HCT116 (cell line): ENCODE data around the gene RNH1. TPM values are rescaled to one million over a fixed set of nuclear protein-coding genes. Genes with fewer than 3 reads are reported as not detected.

Experiments
- ATAC-seq: fragments of 200-7000 bp; cut with Tn5 transposase; 2 replicates; pipeline ENCODE4 v1.9.1; 2020; ENCODE audit warnings: mild to moderate bottlenecking, moderate library complexity
- BruUV-seq: library from RNA; stranded (reverse); fragments of 400-500 nt; replicated peaks from 2 replicates; lab custom pipeline; 2021; lab: Mats Ljungman, UMichigan
- CTCF ChIA-PET: fragments of 300-600 bp; sonication (Branson Sonifier 250); formaldehyde crosslinking; loops from one replicate; lab custom pipeline; 2021; ENCODE audit warnings: antibody characterized with exemption; lab: Charles Lee
- POLR2A ChIA-PET: fragments of 300-600, 350-600 bp; sonication (Branson Sonifier 250); formaldehyde crosslinking; loops from one replicate; lab custom pipeline; 2021; ENCODE audit warnings: antibody characterized with exemption; lab: Charles Lee
- RAD21 ChIA-PET, 2 experiments: fragments of 300-600 bp; sonication (Branson Sonifier 250); formaldehyde crosslinking; loops; one replicate each; lab custom pipeline; 2023; ENCODE audit warnings: low total read pairs in 2 of 2; ENCODE audit not compliant: uncharacterized antibody in 2 of 2, unreplicated experiment in 2 of 2, low non-redundant PET in 1 of 2; lab: Charles Lee
- DNase-seq: peaks from one replicate; pipeline ENCODE4 v3.0.0-alpha.2; 2010; ENCODE audit warnings: low read depth, low spot score
- H2AFZ ChIP-seq: fragments of 200-600 bp; shearing (Covaris generic), sonication (generic); 2 replicates; pipeline ENCODE4 v1.6.1; 2017; ENCODE audit warnings: low read depth, mixed run types, mixed read lengths, antibody characterized with exemption, low read length; ENCODE audit not compliant: poor library complexity, severe bottlenecking
- H3K27ac ChIP-seq: 2 replicates; pipeline ENCODE4 v1.5.1; 2012; ENCODE audit warnings: low read depth, low read length
- H3K27me3 ChIP-seq: fragments of 200-600 bp; sonication (generic); 2 replicates; pipeline ENCODE4 v1.6.1; 2016; ENCODE audit warnings: mixed run types, low read length, mixed read lengths; ENCODE audit not compliant: insufficient read depth
- H3K36me3 ChIP-seq, 2 experiments: fragments of 200-500 bp in 1 of 2; fragments of 200-600 bp in 1 of 2; sonication (Bioruptor generic) in 1 of 2; sonication (generic) in 1 of 2; 2 replicates each; pipeline versions ENCODE4 v1.5.1 to v1.6.1; 2014 to 2016; ENCODE audit warnings: low read length in 2 of 2, inconsistent platforms in 1 of 2, mixed read lengths in 1 of 2, mixed run types in 1 of 2; ENCODE audit not compliant: insufficient read depth in 2 of 2, control insufficient read depth in 1 of 2
- H3K4me1 ChIP-seq, 2 experiments: fragments of 200-600 bp in 1 of 2; sonication (generic) in 1 of 2; 2 replicates each; pipeline versions ENCODE4 v1.5.1 to v1.6.1; 2012 to 2017; ENCODE audit warnings: low read length in 2 of 2, inconsistent platforms in 1 of 2, mild to moderate bottlenecking in 1 of 2, mixed read lengths in 1 of 2, mixed run types in 1 of 2, moderate library complexity in 1 of 2; ENCODE audit not compliant: insufficient read depth in 2 of 2, control insufficient read depth in 1 of 2
- H3K4me2 ChIP-seq: fragments of 200-600 bp; sonication (generic); 2 replicates; pipeline ENCODE4 v1.6.1; 2017; ENCODE audit warnings: mixed run types, low read length, mixed read lengths
- H3K4me3 ChIP-seq, 2 experiments: fragments of 200-600 bp in 1 of 2; sonication (generic) in 1 of 2; replicated peaks in 1 of 2; 2 replicates each; pipeline ENCODE4 v1.5.1; 2011 to 2016; ENCODE audit warnings: low read length in 2 of 2, control low read depth in 1 of 2, low read depth in 1 of 2, mild to moderate bottlenecking in 1 of 2, mixed read lengths in 1 of 2, mixed run types in 1 of 2
- H3K79me2 ChIP-seq: fragments of 200-600 bp; sonication (generic); 2 replicates; pipeline ENCODE4 v1.6.1; 2017; ENCODE audit warnings: mild to moderate bottlenecking, mixed run types, low read length, moderate library complexity, mixed read lengths; ENCODE audit not compliant: insufficient read depth
- H3K9ac ChIP-seq: fragments of 200-600 bp; sonication (generic); 2 replicates; pipeline ENCODE4 v1.6.1; 2016; ENCODE audit warnings: low read length, mixed read lengths
- H3K9me2 ChIP-seq: fragments of 200-600 bp; sonication (generic), shearing (Covaris generic); 2 replicates; pipeline ENCODE4 v1.6.1; 2017; ENCODE audit warnings: mixed run types, mild to moderate bottlenecking, moderate library complexity; ENCODE audit not compliant: insufficient read depth
- H3K9me3 ChIP-seq, 2 experiments: fragments of 200-500 bp in 1 of 2; fragments of 200-600 bp in 1 of 2; sonication (Bioruptor generic) in 1 of 2; sonication (generic) in 1 of 2; 2 replicates each; pipeline ENCODE4 v1.6.1; 2014 to 2017; ENCODE audit warnings: low read length in 2 of 2, mixed read lengths in 2 of 2, inconsistent platforms in 1 of 2, low read depth in 1 of 2, mild to moderate bottlenecking in 1 of 2, mixed run types in 1 of 2, moderate library complexity in 1 of 2; ENCODE audit not compliant: control insufficient read depth in 1 of 2, insufficient read depth in 1 of 2
- H4K20me1 ChIP-seq: fragments of 200-600 bp; sonication (generic), shearing (Covaris generic); 2 replicates; pipeline ENCODE4 v1.6.1; 2017; ENCODE audit warnings: mixed run types, mild to moderate bottlenecking, moderate library complexity; ENCODE audit not compliant: insufficient read depth
- EZH2 ChIP-seq: fragments of 200-600 bp; sonication (generic); IDR thresholded peaks from 2 replicates; pipeline ENCODE4 v1.6.1; 2017; ENCODE audit warnings: antibody characterized with exemption, mixed run types
- POLR2A ChIP-seq: IDR thresholded peaks from 2 replicates; pipeline ENCODE4 v1.7.0; 2011; ENCODE audit warnings: borderline replicate concordance; ENCODE audit not compliant: insufficient read depth, insufficient read length; ENCODE audit errors: extremely low read depth
- TCF7L2 ChIP-seq: IDR thresholded peaks from 2 replicates; pipeline ENCODE4 v1.7.0; 2011; ENCODE audit warnings: borderline replicate concordance, inconsistent platforms; ENCODE audit not compliant: insufficient read depth, insufficient read length; ENCODE audit errors: extremely low read depth
- YY1 ChIP-seq: IDR thresholded peaks from 2 replicates; pipeline ENCODE4 v1.6.1; 2011; ENCODE audit warnings: low read length, low read depth, moderate library complexity, mild to moderate bottlenecking; ENCODE audit not compliant: insufficient replicate concordance; ENCODE audit errors: extremely low read depth
- ZNF274 ChIP-seq: fragments of 200-500 bp; sonication (Bioruptor generic); IDR thresholded peaks from 2 replicates; pipeline ENCODE4 v1.6.1; 2014; ENCODE audit warnings: mild to moderate bottlenecking, low read depth, low read length, inconsistent platforms
- intact Hi-C: fragments of 100-400 bp; cut with micrococcal nuclease; formaldehyde crosslinking; loops from 2 replicates; pipeline ENCODE4 v1.10.0; 2022
- total RNA-seq: library from RNA; stranded (reverse); gene quantifications from one replicate; pipeline ENCODE4 v1.2.1, GENCODE V29; 2021; ENCODE audit not compliant: unreplicated experiment
- TF ChIP-seq, protein P1 (sequence below): IDR thresholded peaks from 2 replicates; pipeline ENCODE4 v1.6.1; 2012

RNH1 gene
- total RNA-seq, 1 experiment from 2014 or later: 120 TPM

DNA sequence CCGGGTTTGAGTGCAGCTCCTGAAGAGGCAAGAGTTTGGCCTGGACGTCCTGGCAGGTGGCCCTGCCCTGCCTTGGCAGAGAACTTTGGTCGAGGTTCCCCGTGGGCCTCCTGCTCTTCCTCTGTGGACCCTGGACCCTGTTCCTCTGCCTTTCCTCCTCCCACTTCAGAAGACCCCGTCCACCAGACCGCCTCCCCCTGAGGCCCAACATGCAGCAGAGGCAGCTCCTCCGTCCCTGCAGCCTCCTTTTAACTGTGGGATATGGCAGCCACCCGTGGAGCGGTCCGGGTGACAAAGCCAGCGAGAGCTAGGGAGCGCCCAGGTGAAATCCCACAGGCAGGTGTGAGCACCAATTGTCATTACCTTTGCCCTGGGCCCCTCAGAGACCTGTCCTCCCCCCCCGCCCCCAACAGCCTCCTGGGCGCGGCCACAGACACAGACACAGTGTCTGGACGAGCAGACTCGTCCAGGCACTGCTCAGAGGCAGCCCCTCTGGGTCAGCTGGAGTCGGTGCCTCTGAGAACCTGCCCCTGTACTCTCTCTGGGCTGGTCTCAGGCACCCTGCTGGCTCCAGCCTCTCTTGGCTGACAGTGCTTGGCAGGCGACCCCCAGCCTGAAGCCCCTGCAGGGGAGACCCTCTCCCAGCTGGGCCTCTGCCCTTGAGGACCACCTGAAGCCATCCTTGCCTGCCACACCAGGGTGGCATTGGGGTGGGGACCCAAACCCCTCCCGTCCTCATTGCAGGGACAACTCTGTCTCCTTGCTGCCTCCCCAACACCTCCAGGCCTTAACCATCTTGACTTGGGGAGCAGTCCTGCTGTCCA, 61.1 kb downstream of the RNH1 start:
- Histone ChIP-seq H3K27me3 (no peaks in the 10 kb centered on the region), H3K4me1 (peaks cover 24 to 50% of the 10 kb centered on the region in 2 experiments), H3K79me2 (peaks cover 19% of the 10 kb centered on the region), H3K9ac (no peak overlapping the region), H3K9me3 (no peaks in the 10 kb centered on the region), H2AFZ (no peak overlapping the region), H3K9me2 (no peaks in the 10 kb centered on the region), H3K27ac (no peak overlapping the region), H3K4me2 (no peak overlapping the region), H4K20me1 (no peaks in the 10 kb centered on the region), H3K36me3 (no peaks in the 10 kb centered on the region), H3K4me3 (no peak overlapping the region)
- no peak for ATAC-seq
- no peak for DNase-seq
- POLR2A ChIA-PET: no interaction called here
- BruUV-seq: no TSS peak
- RAD21 ChIA-PET: no interaction called here
- TF ChIP-seq POLR2A (no peak), YY1 (no peak), ZNF274 (no peak), TCF7L2 (no peak), EZH2 (no peak)
- TF ChIP-seq, protein P1, sequence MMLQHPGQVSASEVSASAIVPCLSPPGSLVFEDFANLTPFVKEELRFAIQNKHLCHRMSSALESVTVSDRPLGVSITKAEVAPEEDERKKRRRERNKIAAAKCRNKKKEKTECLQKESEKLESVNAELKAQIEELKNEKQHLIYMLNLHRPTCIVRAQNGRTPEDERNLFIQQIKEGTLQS: no peak
- CTCF ChIA-PET: no interaction called here
- intact Hi-C loops: loop anchor here (5.0 kb wide), 2 partner anchors 39 to 61 kb away; partner anchors contain the start of gene RNH1

Other genes starting within 250 kb of the RNH1 start
- not detected for gene NLRP6, start 228.8 kb downstream of the RNH1 start, total RNA-seq
- gene PGGHG, start 218.1 kb downstream of the RNH1 start, total RNA-seq: 57.5 TPM
- gene IFITM5, start 207.7 kb downstream of the RNH1 start, total RNA-seq: not detected
- 106 TPM for gene IFITM2, start 199.4 kb downstream of the RNH1 start, total RNA-seq
- gene IFITM1, start 193.2 kb downstream of the RNH1 start, total RNA-seq: 6.1 TPM
- 380 TPM for gene IFITM3, start 186.4 kb downstream of the RNH1 start, total RNA-seq
- 54.3 TPM for gene B4GALNT4, start 137.7 kb downstream of the RNH1 start, total RNA-seq
- 157 TPM for gene PKP3, start 113.0 kb downstream of the RNH1 start, total RNA-seq
- gene SIGIRR, start 92.2 kb downstream of the RNH1 start, total RNA-seq: 85.6 TPM
- gene ANO9, start 65.2 kb downstream of the RNH1 start, total RNA-seq: 70.3 TPM
- gene PTDSS2, start 57.0 kb downstream of the RNH1 start, total RNA-seq: 40.1 TPM
- 104 TPM for gene HRAS, start 28.3 kb upstream of the RNH1 start, total RNA-seq
- 9.1 TPM for gene LRRC56, start 30.3 kb upstream of the RNH1 start, total RNA-seq
- gene LMNTD2, start 53.5 kb upstream of the RNH1 start, total RNA-seq: 9.5 TPM
- 35.9 TPM for gene RASSF7, start 53.7 kb upstream of the RNH1 start, total RNA-seq
- gene PHRF1, start 69.2 kb upstream of the RNH1 start, total RNA-seq: 45.5 TPM
- 15.2 TPM for gene IRF7, start 108.7 kb upstream of the RNH1 start, total RNA-seq
- gene CDHR5, start 117.7 kb upstream of the RNH1 start, total RNA-seq: not detected
- gene SCT, start 119.9 kb upstream of the RNH1 start, total RNA-seq: not detected
- gene DRD4, start 130.0 kb upstream of the RNH1 start, total RNA-seq: 2.4 TPM
- gene DEAF1, start 188.0 kb upstream of the RNH1 start, total RNA-seq: 33.9 TPM
- 18.4 TPM for gene TMEM80, start 188.6 kb upstream of the RNH1 start, total RNA-seq
- 157 TPM for gene EPS8L2, start 199.0 kb upstream of the RNH1 start, total RNA-seq
- gene TALDO1, start 240.2 kb upstream of the RNH1 start, total RNA-seq: 242 TPM